Dendritic cell treated with granulocyte-macrophage colony-stimulating factor and Interleukin-4, amounts not matched to agents 40 ng/mL and 50 ng/mL, for 4 days (primary cell): ENCODE data around the gene SLTM.
"Not testable (repeated sequence)": the region's sequence is repeated elsewhere in the genome, so short reads cannot be mapped to it uniquely, and the experiment has no call there.

Experiments
- H3K27ac Mint-ChIP-seq: one replicate; pipeline ENCODE4 v1.8.0; 2022; ENCODE audit warnings: mild to moderate bottlenecking, mixed read lengths
- H3K27me3 Mint-ChIP-seq: one replicate; pipeline ENCODE4 v1.8.0; 2022; ENCODE audit warnings: mild to moderate bottlenecking, mixed read lengths
- H3K36me3 Mint-ChIP-seq: one replicate; pipeline ENCODE4 v1.8.0; 2022; ENCODE audit warnings: low read depth, mixed read lengths
- H3K4me1 Mint-ChIP-seq: one replicate; pipeline ENCODE4 v1.8.0; 2022; ENCODE audit warnings: low read depth, mixed read lengths
- H3K4me3 Mint-ChIP-seq: one replicate; pipeline ENCODE4 v1.8.0; 2022; ENCODE audit warnings: mild to moderate bottlenecking, moderate library complexity, mixed read lengths
- H3K9me3 Mint-ChIP-seq: one replicate; pipeline ENCODE4 v1.8.0; 2022; ENCODE audit warnings: mixed read lengths
- intact Hi-C: fragments of 100-400 bp; cut with micrococcal nuclease; formaldehyde crosslinking; loops from one replicate; pipeline ENCODE4 v1.15.0; 2022

SLTM gene

GRCh38 chr15:58880320-58880719 is 53.2 kb downstream of the SLTM start:
- Mint-ChIP-seq H3K4me3 (no peak overlapping the region), H3K4me1 (peaks cover 11% of the 10 kb centered on the region), H3K36me3 (peaks cover 94% of the 10 kb centered on the region), H3K27me3 (no peaks in the 10 kb centered on the region), H3K27ac (no peak overlapping the region), H3K9me3 (no peaks in the 10 kb centered on the region)
- intact Hi-C loops = no loop called here

GRCh38 chr15:58877999-58878825 is 55.3 kb downstream of the SLTM start:
- intact Hi-C loops = no loop called here
- Mint-ChIP-seq H3K27ac (no peak overlapping the region), H3K36me3 (peaks cover 73% of the 10 kb centered on the region), H3K9me3 (no peaks in the 10 kb centered on the region), H3K4me1 (peaks cover 6% of the 10 kb centered on the region), H3K27me3 (no peaks in the 10 kb centered on the region), H3K4me3 (no peak overlapping the region)

GRCh38 chr15:58876306-58877106 is 57.0 kb downstream of the SLTM start:
- intact Hi-C loops = no loop called here
- Mint-ChIP-seq H3K27me3 (no peaks in the 10 kb centered on the region), H3K36me3 (peaks cover 56% of the 10 kb centered on the region), H3K4me1 (peaks cover 6% of the 10 kb centered on the region), H3K4me3 (no peak overlapping the region), H3K9me3 (no peaks in the 10 kb centered on the region), H3K27ac (no peak overlapping the region)

GRCh38 chr15:58875343-58875742 is 58.1 kb downstream of the SLTM start:
- no peak overlapping the region for H3K27ac Mint-ChIP-seq
- peaks cover 44% of the 10 kb centered on the region for H3K36me3 Mint-ChIP-seq
- H3K4me3 Mint-ChIP-seq = no peak overlapping the region
- H3K27me3 Mint-ChIP-seq = no peaks in the 10 kb centered on the region
- intact Hi-C loops = no loop called here
- H3K9me3 Mint-ChIP-seq = no peaks in the 10 kb centered on the region
- peaks cover 6% of the 10 kb centered on the region for H3K4me1 Mint-ChIP-seq

GRCh38 chr15:58873267-58873666 is 60.2 kb downstream of the SLTM start:
- Mint-ChIP-seq H3K4me3 (no peak overlapping the region), H3K27ac (no peak overlapping the region), H3K27me3 (no peaks in the 10 kb centered on the region), H3K36me3 (peaks cover 23% of the 10 kb centered on the region), H3K4me1 (peaks cover 6% of the 10 kb centered on the region), H3K9me3 (no peaks in the 10 kb centered on the region)
- intact Hi-C loops = no loop called here

- Mint-ChIP-seq H3K27me3 (peaks cover under 1% of the 10 kb centered on the region), H3K36me3 (no peaks in the 10 kb centered on the region), H3K9me3 (no peaks in the 10 kb centered on the region), H3K4me3 (no peak overlapping the region), H3K27ac (no peak overlapping the region), H3K4me1 (no peaks in the 10 kb centered on the region)
- intact Hi-C loops = no loop called here
These were observed 63.0 kb downstream of the SLTM start for GRCh38 chr15:58870451-58870850.

- intact Hi-C loops = no loop called here
- Mint-ChIP-seq H3K27me3 (peaks cover 14% of the 10 kb centered on the region), H3K27ac (no peak overlapping the region), H3K36me3 (no peaks in the 10 kb centered on the region), H3K9me3 (no peaks in the 10 kb centered on the region), H3K4me1 (peaks cover 10% of the 10 kb centered on the region), H3K4me3 (no peak overlapping the region)
These were observed 65.6 kb downstream of the SLTM start for GRCh38 chr15:58867926-58868325.

- no peaks in the 10 kb centered on the region for H3K9me3 Mint-ChIP-seq
- H3K4me1 Mint-ChIP-seq = peaks cover 10% of the 10 kb centered on the region
- H3K4me3 Mint-ChIP-seq = peak overlapping the region; percentile 62
- no peaks in the 10 kb centered on the region for H3K36me3 Mint-ChIP-seq
- no peak overlapping the region for H3K27ac Mint-ChIP-seq
- intact Hi-C loops = no loop called here
- peaks cover 14% of the 10 kb centered on the region for H3K27me3 Mint-ChIP-seq
These were observed 68.0 kb downstream of the SLTM start for GRCh38 chr15:58865425-58865880.

- Mint-ChIP-seq H3K27me3 (peaks cover 14% of the 10 kb centered on the region), H3K36me3 (no peaks in the 10 kb centered on the region), H3K27ac (no peak overlapping the region), H3K9me3 (no peaks in the 10 kb centered on the region), H3K4me3 (peak overlapping the region; percentile 62), H3K4me1 (peaks cover 10% of the 10 kb centered on the region)
- intact Hi-C loops = no loop called here
These were observed 68.7 kb downstream of the SLTM start for GRCh38 chr15:58864602-58865424.

GRCh38 chr15:58862326-58862725 is 71.2 kb downstream of the SLTM start:
- Mint-ChIP-seq H3K4me1 (peaks cover 10% of the 10 kb centered on the region), H3K27me3 (peaks cover 14% of the 10 kb centered on the region), H3K27ac (no peak overlapping the region), H3K4me3 (no peak overlapping the region), H3K9me3 (no peaks in the 10 kb centered on the region), H3K36me3 (no peaks in the 10 kb centered on the region)
- intact Hi-C loops = no loop called here

- H3K27ac Mint-ChIP-seq, intact Hi-C loops, H3K4me1 Mint-ChIP-seq, H3K27me3 Mint-ChIP-seq, H3K4me3 Mint-ChIP-seq, H3K9me3 Mint-ChIP-seq: not testable (repeated sequence)
- H3K36me3 Mint-ChIP-seq = peaks cover 28% of the 10 kb centered on the region
These were observed 76.9 kb downstream of the SLTM start for GRCh38 chr15:58856621-58857020.

GRCh38 chr15:58856086-58856485 is 77.4 kb downstream of the SLTM start:
- Mint-ChIP-seq H3K36me3 (peaks cover 30% of the 10 kb centered on the region), H3K27ac (no peak overlapping the region), H3K4me3 (no peak overlapping the region), H3K27me3 (no peaks in the 10 kb centered on the region), H3K9me3 (no peaks in the 10 kb centered on the region), H3K4me1 (peaks cover 5% of the 10 kb centered on the region)
- intact Hi-C loops = no loop called here

- Mint-ChIP-seq H3K9me3 (no peaks in the 10 kb centered on the region), H3K27me3 (no peaks in the 10 kb centered on the region), H3K4me1 (peaks cover 5% of the 10 kb centered on the region), H3K4me3 (no peak overlapping the region), H3K36me3 (peaks cover 40% of the 10 kb centered on the region), H3K27ac (no peak overlapping the region)
- intact Hi-C loops = no loop called here
These were observed 78.9 kb downstream of the SLTM start for GRCh38 chr15:58854593-58854992.

- no peak overlapping the region for H3K27ac Mint-ChIP-seq
- H3K36me3 Mint-ChIP-seq = peaks cover 62% of the 10 kb centered on the region
- H3K9me3 Mint-ChIP-seq = no peaks in the 10 kb centered on the region
- H3K27me3 Mint-ChIP-seq = no peaks in the 10 kb centered on the region
- H3K4me1 Mint-ChIP-seq = peaks cover 5% of the 10 kb centered on the region
- H3K4me3 Mint-ChIP-seq = no peak overlapping the region
- intact Hi-C loops = no loop called here
These were observed 81.1 kb downstream of the SLTM start for GRCh38 chr15:58852347-58852746.
